ENCODE results near the gene TMC2. TPM values are rescaled to one million over a fixed set of nuclear protein-coding genes. Genes with fewer than 3 reads are reported as not detected.

TMC2 gene
- total and polyA plus RNA-seq, 2 of the 4 experiments (the other 2 are of a cell fraction), result not detected

- Histone ChIP-seq H4K20me1 (ENCODE audit: insufficient read depth, low read length) (peaks cover 52% of the 10 kb centered on the region), H3K56ac (ENCODE audit: extremely low read depth, insufficient read depth, low read length) (peak overlapping the region; percentile 74; the same call in 1 of the 2 replicates), H4K8ac (ENCODE audit: low read depth in 2 of 2, low read length in 2 of 2) (peak overlapping the region; percentile 71 to 81; a peak in 3 of 4 replicates), H3K9me3 (ENCODE audit: control insufficient read depth, insufficient read depth, low read length) (no peaks in the 10 kb centered on the region), H4K5ac (ENCODE audit: low read depth, low read length) (no peak overlapping the region), H3K14ac (replicated peaks; ENCODE audit: low read depth, low read length) (peak overlapping the region; percentile 94), H3K18ac (ENCODE audit: low read depth, low read length) (no peak overlapping the region), H2AK9ac (replicated peaks; ENCODE audit: low read depth, low read length, poor library complexity) (peak overlapping the region; percentile 98), H3K9ac (ENCODE audit: low read depth, low read length) (peak overlapping the region; percentile 95), H3K4me3 (ENCODE audit: insufficient read depth, low read depth, low read length) (peak overlapping the region; percentile 90), H3K27me3 (ENCODE audit: control insufficient read depth, insufficient read depth, low read length) (no peaks in the 10 kb centered on the region), H3K27ac (ENCODE audit: insufficient read depth, low read length) (no peak overlapping the region; the same call in 1 of the 2 replicates), H3K36me3 (ENCODE audit: control insufficient read depth, insufficient read depth, low read length) (peaks cover 48% of the 10 kb centered on the region), H3K9me1 (ENCODE audit: insufficient read depth, low read length) (peaks cover 15% of the 10 kb centered on the region), H2BK5ac (ENCODE audit: low read depth, low read length, poor library complexity, severe bottlenecking) (no peak overlapping the region), H3K79me1 (ENCODE audit: low read depth in 1 of 2, low read length in 2 of 2) (peaks cover 28 to 60% of the 10 kb centered on the region in 2 experiments), H3K4ac (ENCODE audit: low read depth, low read length) (peak overlapping the region; percentile 72), H2BK20ac (ENCODE audit: low read depth, low read length) (no peak overlapping the region), H3K23ac (ENCODE audit: low read depth, low read length) (peak overlapping the region; percentile 96), H2BK120ac (ENCODE audit: low read depth, low read length) (no peak overlapping the region), H3K4me1 (ENCODE audit: control insufficient read depth, insufficient read depth, low read length) (peaks cover 5% of the 10 kb centered on the region), H2BK15ac (ENCODE audit: low read depth, low read length) (no peak overlapping the region), H2AFZ (replicated peaks; ENCODE audit: low read length, poor library complexity) (peak overlapping the region; percentile 52), H3K4me2 (ENCODE audit: low read depth, low read length) (peak overlapping the region; percentile 89), H2AK5ac (ENCODE audit: low read depth, low read length) (peak overlapping the region; percentile 83; the same call in 1 of the 2 replicates), H4K91ac (ENCODE audit: insufficient read depth, low read depth, low read length) (no peak overlapping the region)
- WGBS, 2 experiments (ENCODE audit: extremely low coverage in 2 of 2, insufficient read length in 1 of 2), result 46% methylated on average over 3 of the region's 24 CpGs; no CpG with 5 or more reads in 1 of the 2 experiments
- no peak for ATAC-seq (ENCODE audit: low read depth)
- DNase-seq, result no peak
- ChIA-PET CTCF (no interaction called here), POLR2A (ENCODE audit: unreplicated experiment) (no interaction called here)
- dilution Hi-C loops (cut with HindIII; ENCODE audit: low sequenced_read_pairs, unreplicated experiment) (no loop called here), intact Hi-C loops (cut with micrococcal nuclease) (loop anchor here (2.0 kb wide), 1 partner anchor 183 kb away; the partner anchor contains the start of gene SNRPB), in situ Hi-C loops (cut with MboI; ENCODE audit: low sequenced_read_pairs) (no loop called here)
- TF ChIP-seq MAZ (IDR thresholded peaks at IDR 0.05; ENCODE audit: borderline replicate concordance, low read depth, low read length) (no peak), POLR2A (IDR thresholded peaks at IDR 0.05; ENCODE audit: low read depth, low read length) (no peak), BHLHE40 (IDR thresholded peaks at IDR 0.05; ENCODE audit: low read depth, low read length) (no peak), ELK1 (IDR thresholded peaks at IDR 0.05; ENCODE audit: borderline replicate concordance, low read depth, low read length) (no peak), CHD1 (IDR thresholded peaks at IDR 0.05; ENCODE audit: low read depth, low read length) (no peak), MXI1 (IDR thresholded peaks at IDR 0.05; ENCODE audit: borderline replicate concordance, low read depth, low read length) (no peak)
- TF ChIP-seq, protein P1, sequence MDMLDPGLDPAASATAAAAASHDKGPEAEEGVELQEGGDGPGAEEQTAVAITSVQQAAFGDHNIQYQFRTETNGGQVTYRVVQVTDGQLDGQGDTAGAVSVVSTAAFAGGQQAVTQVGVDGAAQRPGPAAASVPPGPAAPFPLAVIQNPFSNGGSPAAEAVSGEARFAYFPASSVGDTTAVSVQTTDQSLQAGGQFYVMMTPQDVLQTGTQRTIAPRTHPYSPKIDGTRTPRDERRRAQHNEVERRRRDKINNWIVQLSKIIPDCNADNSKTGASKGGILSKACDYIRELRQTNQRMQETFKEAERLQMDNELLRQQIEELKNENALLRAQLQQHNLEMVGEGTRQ (IDR thresholded peaks at IDR 0.05; ENCODE audit: low read depth, low read length), result no peak
- no TSS peak for BruUV-seq (replicated peaks)
These were observed 117.4 kb downstream of the TMC2 start for GRCh38 chr20:2653556-2654383.
